GM19395 (cell line): Measurements from ENCODE around the gene CDIPT.

Experiments
- ATAC-seq: cut with Tn5 transposase; IDR thresholded peaks from one replicate; pipeline ENCODE4 v1.9.1; 2021; ENCODE audit warnings: mild to moderate bottlenecking, moderate library complexity; ENCODE audit not compliant: unreplicated experiment

The CDIPT gene

GRCh38 chr16:29860218-29860617, 2.8 kb downstream of the CDIPT start:
- ATAC-seq, result no peak

GRCh38 chr16:29858974-29859373, 4.1 kb downstream of the CDIPT start:
- ATAC-seq, result no peak

- no peak for ATAC-seq
Observed at GRCh38 chr16:29858149-29858849, 4.7 kb downstream of the CDIPT start.

- no peak for ATAC-seq
Observed at GRCh38 chr16:29857133-29857760, 5.8 kb downstream of the CDIPT start.

- ATAC-seq, result no peak
Observed at GRCh38 chr16:29854520-29855100, 8.4 kb downstream of the CDIPT start.

- no peak for ATAC-seq
Observed at GRCh38 chr16:29852654-29853053, 10.4 kb downstream of the CDIPT start.

GRCh38 chr16:29850998-29851397, 12.0 kb downstream of the CDIPT start:
- no peak for ATAC-seq

- ATAC-seq, result no peak
Observed at GRCh38 chr16:29849505-29849904, 13.5 kb downstream of the CDIPT start.

GRCh38 chr16:29848420-29849297, 14.4 kb downstream of the CDIPT start:
- ATAC-seq, result no peak

- ATAC-seq, result no peak
Observed at GRCh38 chr16:29845656-29846055, 17.4 kb downstream of the CDIPT start.

GRCh38 chr16:29844575-29845331, 18.3 kb downstream of the CDIPT start:
- ATAC-seq, result no peak

GRCh38 chr16:29843931-29844330, 19.1 kb downstream of the CDIPT start:
- no peak for ATAC-seq

GRCh38 chr16:29842732-29843346, 20.2 kb downstream of the CDIPT start:
- no peak for ATAC-seq

GRCh38 chr16:29841631-29842030, 21.4 kb downstream of the CDIPT start:
- no peak for ATAC-seq

- ATAC-seq, result no peak
Observed at GRCh38 chr16:29840240-29840639, 22.8 kb downstream of the CDIPT start.

- ATAC-seq, result no peak
Observed at GRCh38 chr16:29839822-29840221, 23.2 kb downstream of the CDIPT start.

- no peak for ATAC-seq
Observed at GRCh38 chr16:29837841-29838240, 25.2 kb downstream of the CDIPT start.

- ATAC-seq, result no peak
Observed at GRCh38 chr16:29836623-29837022, 26.4 kb downstream of the CDIPT start.

- no peak for ATAC-seq
Observed at GRCh38 chr16:29835926-29836325, 27.1 kb downstream of the CDIPT start.

- no peak for ATAC-seq
Observed at GRCh38 chr16:29834079-29834478, 28.9 kb downstream of the CDIPT start.
